Measurements from ENCODE around the gene SEC22A. TPM values are rescaled to one million over a fixed set of nuclear protein-coding genes. Genes with fewer than 3 reads are reported as not detected.

SEC22A gene
- total and polyA plus RNA-seq, 5 donors from 2014 or later, result 14.9 to 23.1 (median 20.1) TPM

GRCh38 chr3:123301331-123302184 is 99.8 kb downstream of the SEC22A start:
- Mint-ChIP-seq H3K4me1 (no peaks in the 10 kb centered on the region), H3K36me3 (no peaks in the 10 kb centered on the region), H3K27me3 (no peaks in the 10 kb centered on the region), H3K4me3 (no peak overlapping the region), H3K27ac (no peak overlapping the region), H3K9me3 (peaks cover 0 to 2% (median 0%) of the 10 kb centered on the region in 7 donors)
- Histone ChIP-seq H3K9me3 (ENCODE audit: control insufficient read depth in 2 of 2, low read length in 2 of 2) (no peaks in the 10 kb centered on the region), H3K27me3 (ENCODE audit: control insufficient read depth, insufficient read depth, low read length) (no peaks in the 10 kb centered on the region), H3K4me3 (ENCODE audit: low read depth, low read length) (no peak overlapping the region), H3K36me3 (ENCODE audit: control insufficient read depth, insufficient read depth, low read length) (no peaks in the 10 kb centered on the region), H3K4me1 (ENCODE audit: control insufficient read depth, insufficient read depth, low read length, poor library complexity, severe bottlenecking) (no peaks in the 10 kb centered on the region), H3K27ac (ENCODE audit: insufficient read depth, low read length, poor library complexity, severe bottlenecking) (no peak overlapping the region)
- ATAC-seq (ENCODE audit: low read depth in 2 of 2) (no peak), DNase-seq (no peak)

- Mint-ChIP-seq H3K4me1 (no peaks in the 10 kb centered on the region), H3K36me3 (no peaks in the 10 kb centered on the region), H3K9me3 (peaks cover 0 to 2% (median 0%) of the 10 kb centered on the region in 7 donors), H3K27me3 (no peaks in the 10 kb centered on the region), H3K4me3 (no peak overlapping the region), H3K27ac (no peak overlapping the region)
- H3K4me3 ChIP-seq (ENCODE audit: low read depth, low read length), result no peak overlapping the region
- no peak overlapping the region for H3K27ac ChIP-seq (ENCODE audit: insufficient read depth, low read length, poor library complexity, severe bottlenecking)
- no peak for ATAC-seq (ENCODE audit: low read depth in 2 of 2)
- H3K4me1 ChIP-seq (ENCODE audit: control insufficient read depth, insufficient read depth, low read length, poor library complexity, severe bottlenecking), result no peaks in the 10 kb centered on the region
- no peak for DNase-seq
- no peaks in the 10 kb centered on the region for H3K27me3 ChIP-seq (ENCODE audit: control insufficient read depth, insufficient read depth, low read length)
- H3K36me3 ChIP-seq (ENCODE audit: control insufficient read depth, insufficient read depth, low read length), result no peaks in the 10 kb centered on the region
- no peaks in the 10 kb centered on the region for H3K9me3 ChIP-seq (ENCODE audit: control insufficient read depth in 2 of 2, low read length in 2 of 2)
These were observed 101.2 kb downstream of the SEC22A start for GRCh38 chr3:123302961-123303360.

GRCh38 chr3:123303976-123304560 is 102.3 kb downstream of the SEC22A start:
- Histone ChIP-seq H3K4me3 (ENCODE audit: low read depth, low read length) (no peak overlapping the region), H3K36me3 (ENCODE audit: control insufficient read depth, insufficient read depth, low read length) (no peaks in the 10 kb centered on the region), H3K9me3 (ENCODE audit: control insufficient read depth in 2 of 2, low read length in 2 of 2) (no peaks in the 10 kb centered on the region), H3K27ac (ENCODE audit: insufficient read depth, low read length, poor library complexity, severe bottlenecking) (no peak overlapping the region), H3K4me1 (ENCODE audit: control insufficient read depth, insufficient read depth, low read length, poor library complexity, severe bottlenecking) (no peaks in the 10 kb centered on the region), H3K27me3 (ENCODE audit: control insufficient read depth, insufficient read depth, low read length) (no peaks in the 10 kb centered on the region)
- DNase-seq, result no peak
- no peak for ATAC-seq (ENCODE audit: low read depth in 2 of 2)
- Mint-ChIP-seq H3K4me1 (no peaks in the 10 kb centered on the region), H3K4me3 (no peak overlapping the region), H3K27me3 (no peaks in the 10 kb centered on the region), H3K36me3 (no peaks in the 10 kb centered on the region), H3K27ac (peak overlapping the region in 1 of 3 donors; percentile 85), H3K9me3 (peaks cover 0 to 2% (median 0%) of the 10 kb centered on the region in 7 donors)

GRCh38 chr3:123305192-123305591 is 103.4 kb downstream of the SEC22A start:
- Mint-ChIP-seq H3K27ac (no peak overlapping the region), H3K9me3 (peaks cover 0 to 2% (median 0%) of the 10 kb centered on the region in 7 donors), H3K4me3 (no peak overlapping the region), H3K36me3 (no peaks in the 10 kb centered on the region), H3K4me1 (no peaks in the 10 kb centered on the region), H3K27me3 (no peaks in the 10 kb centered on the region)
- DNase-seq, result no peak
- Histone ChIP-seq H3K4me3 (ENCODE audit: low read depth, low read length) (no peak overlapping the region), H3K4me1 (ENCODE audit: control insufficient read depth, insufficient read depth, low read length, poor library complexity, severe bottlenecking) (no peaks in the 10 kb centered on the region), H3K36me3 (ENCODE audit: control insufficient read depth, insufficient read depth, low read length) (no peaks in the 10 kb centered on the region), H3K9me3 (ENCODE audit: control insufficient read depth in 2 of 2, low read length in 2 of 2) (no peaks in the 10 kb centered on the region), H3K27me3 (ENCODE audit: control insufficient read depth, insufficient read depth, low read length) (peaks cover 2% of the 10 kb centered on the region), H3K27ac (ENCODE audit: insufficient read depth, low read length, poor library complexity, severe bottlenecking) (no peak overlapping the region)
- ATAC-seq (ENCODE audit: low read depth in 2 of 2), result no peak

GRCh38 chr3:123307064-123307463 is 105.3 kb downstream of the SEC22A start:
- H3K27me3 ChIP-seq (ENCODE audit: control insufficient read depth, insufficient read depth, low read length), result peaks cover 2% of the 10 kb centered on the region
- H3K36me3 Mint-ChIP-seq, result no peaks in the 10 kb centered on the region
- H3K27ac ChIP-seq (ENCODE audit: insufficient read depth, low read length, poor library complexity, severe bottlenecking), result no peak overlapping the region
- ATAC-seq (ENCODE audit: low read depth in 2 of 2) (no peak), DNase-seq (no peak)
- H3K4me1 Mint-ChIP-seq, result no peaks in the 10 kb centered on the region
- no peak overlapping the region for H3K27ac Mint-ChIP-seq
- H3K9me3 Mint-ChIP-seq, result peaks cover 0 to 2% (median 0%) of the 10 kb centered on the region in 7 donors
- H3K36me3 ChIP-seq (ENCODE audit: control insufficient read depth, insufficient read depth, low read length), result no peaks in the 10 kb centered on the region
- H3K4me3 Mint-ChIP-seq, result no peak overlapping the region
- H3K4me3 ChIP-seq (ENCODE audit: low read depth, low read length), result no peak overlapping the region
- H3K9me3 ChIP-seq (ENCODE audit: control insufficient read depth in 2 of 2, low read length in 2 of 2), result no peaks in the 10 kb centered on the region
- H3K27me3 Mint-ChIP-seq, result no peaks in the 10 kb centered on the region
- H3K4me1 ChIP-seq (ENCODE audit: control insufficient read depth, insufficient read depth, low read length, poor library complexity, severe bottlenecking), result no peaks in the 10 kb centered on the region

- no peak overlapping the region for H3K27ac Mint-ChIP-seq
- H3K9me3 Mint-ChIP-seq, result no peaks in the 10 kb centered on the region
- peaks cover 0 to 5% (median 0%) of the 10 kb centered on the region in 4 donors for H3K4me1 Mint-ChIP-seq
- H3K4me3 ChIP-seq (ENCODE audit: low read depth, low read length), result no peak overlapping the region
- H3K36me3 Mint-ChIP-seq, result no peaks in the 10 kb centered on the region
- H3K4me1 ChIP-seq (ENCODE audit: control insufficient read depth, insufficient read depth, low read length, poor library complexity, severe bottlenecking), result no peaks in the 10 kb centered on the region
- H3K27ac ChIP-seq (ENCODE audit: insufficient read depth, low read length, poor library complexity, severe bottlenecking), result no peak overlapping the region
- H3K27me3 ChIP-seq (ENCODE audit: control insufficient read depth, insufficient read depth, low read length), result peaks cover 2% of the 10 kb centered on the region
- ATAC-seq (ENCODE audit: low read depth in 2 of 2) (no peak), DNase-seq (no peak)
- H3K27me3 Mint-ChIP-seq, result no peaks in the 10 kb centered on the region
- no peaks in the 10 kb centered on the region for H3K9me3 ChIP-seq (ENCODE audit: control insufficient read depth in 2 of 2, low read length in 2 of 2)
- no peak overlapping the region for H3K4me3 Mint-ChIP-seq
- H3K36me3 ChIP-seq (ENCODE audit: control insufficient read depth, insufficient read depth, low read length), result no peaks in the 10 kb centered on the region
These were observed 108.4 kb downstream of the SEC22A start for GRCh38 chr3:123310186-123310585.

GRCh38 chr3:123310741-123311140 is 109.0 kb downstream of the SEC22A start:
- DNase-seq (no peak), ATAC-seq (ENCODE audit: low read depth in 2 of 2) (no peak)
- H3K27ac ChIP-seq (ENCODE audit: insufficient read depth, low read length, poor library complexity, severe bottlenecking), result no peak overlapping the region
- Mint-ChIP-seq H3K27ac (no peak overlapping the region), H3K4me1 (peaks cover 0 to 5% (median 0%) of the 10 kb centered on the region in 4 donors), H3K4me3 (no peak overlapping the region), H3K36me3 (no peaks in the 10 kb centered on the region), H3K9me3 (no peaks in the 10 kb centered on the region), H3K27me3 (no peaks in the 10 kb centered on the region)
- H3K4me1 ChIP-seq (ENCODE audit: control insufficient read depth, insufficient read depth, low read length, poor library complexity, severe bottlenecking), result no peaks in the 10 kb centered on the region
- no peak overlapping the region for H3K4me3 ChIP-seq (ENCODE audit: low read depth, low read length)
- peaks cover 2% of the 10 kb centered on the region for H3K27me3 ChIP-seq (ENCODE audit: control insufficient read depth, insufficient read depth, low read length)
- no peaks in the 10 kb centered on the region for H3K36me3 ChIP-seq (ENCODE audit: control insufficient read depth, insufficient read depth, low read length)
- no peaks in the 10 kb centered on the region for H3K9me3 ChIP-seq (ENCODE audit: control insufficient read depth in 2 of 2, low read length in 2 of 2)
